Measurements from ENCODE around the gene CEMIP. TPM values are rescaled to one million over a fixed set of nuclear protein-coding genes. Genes with fewer than 3 reads are reported as not detected.

CEMIP gene
- total RNA-seq, 4 donors from 2014 or later, result 5.4 to 9.2 (median 8.7) TPM

- no peak for TF ChIP-seq EP300 (IDR thresholded peaks at IDR 0.05)
- TF ChIP-seq CTCF (IDR thresholded peaks at IDR 0.05), result no peak
- TF ChIP-seq POLR2AphosphoS5 (IDR thresholded peaks at IDR 0.05), result no peak
- TF ChIP-seq POLR2A (IDR thresholded peaks at IDR 0.05), result no peak
- H3K9me3 ChIP-seq, result no peaks in the 10 kb centered on the region
- 71% methylated on average over 5 of the region's 5 CpGs for WGBS
- DNase-seq (ENCODE audit: low spot score in 2 of 2), result no peak
- H3K27me3 ChIP-seq, result no peaks in the 10 kb centered on the region
- H3K27ac ChIP-seq, result no peak overlapping the region
- H3K36me3 ChIP-seq, result no peaks in the 10 kb centered on the region
- no peak overlapping the region for H3K4me3 ChIP-seq
- no peaks in the 10 kb centered on the region for H3K4me1 ChIP-seq
Observed at GRCh38 chr15:80918196-80918783, 139.1 kb downstream of the CEMIP start.

GRCh38 chr15:80920271-80920699, 141.1 kb downstream of the CEMIP start:
- no peaks in the 10 kb centered on the region for H3K27me3 ChIP-seq
- H3K27ac ChIP-seq, result no peak overlapping the region
- 89% methylated on average over 5 of the region's 5 CpGs for WGBS
- no peak for DNase-seq (ENCODE audit: low spot score in 2 of 2)
- no peaks in the 10 kb centered on the region for H3K4me1 ChIP-seq
- no peaks in the 10 kb centered on the region for H3K9me3 ChIP-seq
- no peak for TF ChIP-seq EP300 (IDR thresholded peaks at IDR 0.05)
- no peaks in the 10 kb centered on the region for H3K36me3 ChIP-seq
- H3K4me3 ChIP-seq, result no peak overlapping the region

GRCh38 chr15:80921736-80922410, 142.7 kb downstream of the CEMIP start:
- H3K4me1 ChIP-seq, result no peaks in the 10 kb centered on the region
- no peak overlapping the region for H3K27ac ChIP-seq
- no peaks in the 10 kb centered on the region for H3K36me3 ChIP-seq
- no peak for DNase-seq (ENCODE audit: low spot score in 2 of 2)
- H3K9me3 ChIP-seq, result no peaks in the 10 kb centered on the region
- no peaks in the 10 kb centered on the region for H3K27me3 ChIP-seq
- H3K4me3 ChIP-seq, result no peak overlapping the region
- no peak for TF ChIP-seq CTCF (IDR thresholded peaks at IDR 0.05)
- TF ChIP-seq EP300 (IDR thresholded peaks at IDR 0.05), result no peak
- TF ChIP-seq POLR2AphosphoS5 (IDR thresholded peaks at IDR 0.05), result no peak
- no peak for TF ChIP-seq POLR2A (IDR thresholded peaks at IDR 0.05)
- 94% methylated on average over 20 of the region's 20 CpGs for WGBS

- Histone ChIP-seq H3K9me3 (no peaks in the 10 kb centered on the region), H3K27me3 (no peaks in the 10 kb centered on the region), H3K4me1 (no peaks in the 10 kb centered on the region), H3K36me3 (no peaks in the 10 kb centered on the region), H3K4me3 (no peak overlapping the region), H3K27ac (no peak overlapping the region)
- DNase-seq (ENCODE audit: low spot score in 2 of 2), result no peak
- WGBS, result 97% methylated on average over 6 of the region's 6 CpGs
- no peak for TF ChIP-seq POLR2A (IDR thresholded peaks at IDR 0.05)
- no peak for TF ChIP-seq POLR2AphosphoS5 (IDR thresholded peaks at IDR 0.05)
- no peak for TF ChIP-seq EP300 (IDR thresholded peaks at IDR 0.05)
- TF ChIP-seq CTCF (IDR thresholded peaks at IDR 0.05), result no peak
Observed at GRCh38 chr15:80923668-80924067, 144.5 kb downstream of the CEMIP start.

- DNase-seq (ENCODE audit: low spot score in 2 of 2), result no peak
- Histone ChIP-seq H3K27me3 (no peaks in the 10 kb centered on the region), H3K4me1 (no peaks in the 10 kb centered on the region), H3K27ac (no peak overlapping the region), H3K9me3 (no peaks in the 10 kb centered on the region), H3K4me3 (no peak overlapping the region), H3K36me3 (no peaks in the 10 kb centered on the region)
- TF ChIP-seq POLR2AphosphoS5 (IDR thresholded peaks at IDR 0.05) (no peak), CTCF (IDR thresholded peaks at IDR 0.05) (no peak), POLR2A (IDR thresholded peaks at IDR 0.05) (no peak), EP300 (IDR thresholded peaks at IDR 0.05) (no peak)
- WGBS, result 83% methylated on average over 4 of the region's 4 CpGs
Observed at GRCh38 chr15:80924278-80924677, 145.1 kb downstream of the CEMIP start.
